PC-9 (cell line): Measurements from ENCODE around the gene ITGB6. TPM values are rescaled to one million over a fixed set of nuclear protein-coding genes. Genes with fewer than 3 reads are reported as not detected.

Source experiments
- BruUV-seq: library from RNA; stranded (reverse); fragments of 400-500 nt; replicated peaks from 2 replicates; lab custom pipeline; 2021; lab: Mats Ljungman, UMichigan
- CTCF ChIA-PET: fragments of 300-600 bp; sonication (Branson Sonifier 250); formaldehyde crosslinking; loops from one replicate; lab custom pipeline; 2022; ENCODE audit warnings: antibody characterized with exemption; lab: Charles Lee
- POLR2A ChIA-PET: fragments of 300-600 bp; sonication (Branson Sonifier 250); formaldehyde crosslinking; loops from one replicate; lab custom pipeline; 2022; ENCODE audit warnings: antibody characterized with exemption; ENCODE audit not compliant: unreplicated experiment; lab: Charles Lee
- DNase-seq, 2 experiments: peaks; one replicate each; pipeline versions ENCODE4 v3.0.0 to v3.0.0-alpha.2; 2015 to 2022; ENCODE audit warnings: mixed read lengths in 1 of 2
- H2AFZ ChIP-seq: fragments of 200-600 bp; sonication (generic); 2 replicates; pipeline ENCODE4 v1.8.1; 2017; ENCODE audit warnings: antibody characterized with exemption
- H3F3A ChIP-seq: fragments of 200-600 bp; sonication (generic); 2 replicates; pipeline ENCODE4 v1.8.1; 2017; ENCODE audit warnings: antibody characterized with exemption, mild to moderate bottlenecking, low read depth; ENCODE audit not compliant: insufficient read depth
- H3K27ac ChIP-seq: fragments of 200-600 bp; sonication (generic); 2 replicates; pipeline ENCODE4 v1.6.1; 2016; ENCODE audit warnings: mixed run types
- H3K27me3 ChIP-seq: fragments of 200-600 bp; sonication (generic); 2 replicates; pipeline ENCODE4 v1.6.1; 2016; ENCODE audit warnings: low read depth, mixed run types; ENCODE audit not compliant: insufficient read depth
- H3K36me3 ChIP-seq: fragments of 200-600 bp; sonication (generic); 2 replicates; pipeline ENCODE4 v1.6.1; 2016; ENCODE audit warnings: low read depth, mixed run types
- H3K4me1 ChIP-seq: fragments of 200-600 bp; sonication (generic); replicated peaks from 2 replicates; pipeline ENCODE4 v1.6.1; 2016; ENCODE audit warnings: mixed run types; ENCODE audit not compliant: insufficient read depth
- H3K4me2 ChIP-seq: fragments of 200-600 bp; sonication (generic); 2 replicates; pipeline ENCODE4 v1.6.1; 2017; ENCODE audit warnings: mixed run types
- H3K4me3 ChIP-seq: fragments of 200-600 bp; sonication (generic); 2 replicates; pipeline ENCODE4 v1.6.1; 2016; ENCODE audit warnings: mixed run types
- H3K79me2 ChIP-seq: fragments of 200-600 bp; sonication (generic); 2 replicates; pipeline ENCODE4 v1.6.1; 2017; ENCODE audit warnings: low read depth, mixed run types
- H3K9me2 ChIP-seq: fragments of 200-600 bp; sonication (generic); 2 replicates; pipeline ENCODE4 v1.8.1; 2017; ENCODE audit warnings: mild to moderate bottlenecking; ENCODE audit not compliant: insufficient read depth
- H3K9me3 ChIP-seq: fragments of 200-600 bp; sonication (generic); 2 replicates; pipeline ENCODE4 v1.8.1; 2016; ENCODE audit warnings: low read depth; ENCODE audit not compliant: insufficient read depth
- H4K20me1 ChIP-seq: fragments of 200-600 bp; sonication (generic); 2 replicates; pipeline ENCODE4 v1.8.1; 2017; ENCODE audit not compliant: insufficient read depth
- CTCF ChIP-seq: fragments of 200-600 bp; sonication (generic); conservative IDR thresholded peaks from 2 replicates; pipeline ENCODE4 v1.6.1; 2017; ENCODE audit warnings: mixed run types, antibody characterized with exemption, mild to moderate bottlenecking, moderate library complexity
- EZH2 ChIP-seq: fragments of 200-600 bp; sonication (generic); IDR thresholded peaks from 2 replicates; pipeline ENCODE4 v1.8.0; 2017; ENCODE audit warnings: antibody characterized with exemption, low read depth
- intact Hi-C: fragments of 100-400 bp; cut with micrococcal nuclease; formaldehyde crosslinking; loops from one replicate; pipeline ENCODE4 v1.10.0; 2022; ENCODE audit not compliant: unreplicated experiment
- total RNA-seq: library from RNA; stranded (reverse); gene quantifications from 2 replicates; pipeline ENCODE4 v1.2.3, GENCODE V29; 2021

ITGB6 gene
- total RNA-seq, 1 experiment from 2014 or later: 24.3 TPM

DNA sequence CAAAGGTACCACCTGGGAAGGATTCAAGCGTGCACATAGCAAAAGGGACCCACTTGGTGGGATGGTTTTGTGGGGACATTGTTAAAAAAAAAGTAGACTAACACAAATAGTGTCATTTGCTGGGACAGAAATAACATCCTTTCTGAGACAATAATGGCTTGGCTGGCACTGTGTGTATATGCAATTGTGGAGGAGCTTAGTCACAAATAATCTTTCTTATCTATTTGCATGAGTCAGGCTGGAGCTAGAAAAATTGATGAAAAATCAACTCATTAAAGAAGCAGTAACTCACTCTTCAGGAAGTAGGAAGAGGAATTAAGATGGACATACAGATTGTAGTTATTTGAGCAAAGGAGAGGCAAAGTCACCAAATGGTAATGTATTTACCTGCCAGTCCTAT, 29.5 kb upstream of the ITGB6 start:
- Histone ChIP-seq H2AFZ (no peak overlapping the region), H4K20me1 (no peaks in the 10 kb centered on the region), H3K4me2 (peak overlapping the region; percentile 70), H3K4me3 (0 out of 2 replicates have a peak overlapping the region, but pooled peaks have one; percentile 10), H3K27me3 (no peaks in the 10 kb centered on the region), H3K9me2 (no peaks in the 10 kb centered on the region), H3F3A (peaks cover 43% of the 10 kb centered on the region), H3K27ac (peak overlapping the region; percentile 100), H3K79me2 (0 out of 2 replicates have a peak, but pooled peaks cover 4% of the 10 kb centered on the region), H3K36me3 (no peaks in the 10 kb centered on the region), H3K4me1 (peaks cover 69% of the 10 kb centered on the region), H3K9me3 (no peaks in the 10 kb centered on the region; the same call in 1 of the 2 replicates)
- ChIA-PET CTCF (no interaction called here), POLR2A (interaction anchor here (0.7 kb wide), 1 partner anchor 12 kb away, joined by 10 read pairs; no protein-coding TSS in a partner anchor)
- TF ChIP-seq CTCF (no peak), EZH2 (no peak)
- intact Hi-C loops: loop anchor here (2.0 kb wide), 3 partner anchors 25 to 167 kb away; no protein-coding TSS in a partner anchor
- DNase-seq: peak in 1 of 2 experiments; percentile 92
- no TSS peak for BruUV-seq

- Histone ChIP-seq H3K4me3 (peak overlapping the region; percentile 10; the same call in 1 of the 2 replicates), H4K20me1 (no peaks in the 10 kb centered on the region), H3K4me1 (peaks cover 80% of the 10 kb centered on the region), H3K79me2 (0 out of 2 replicates have a peak, but pooled peaks cover 4% of the 10 kb centered on the region), H3K9me3 (no peaks in the 10 kb centered on the region; the same call in 1 of the 2 replicates), H2AFZ (no peak overlapping the region), H3K27me3 (no peaks in the 10 kb centered on the region), H3F3A (peaks cover 55% of the 10 kb centered on the region), H3K36me3 (no peaks in the 10 kb centered on the region), H3K27ac (peak overlapping the region; percentile 100), H3K4me2 (peak overlapping the region; percentile 70), H3K9me2 (no peaks in the 10 kb centered on the region)
- intact Hi-C loops: loop anchor here (2.0 kb wide), 3 partner anchors 24 to 168 kb away; no protein-coding TSS in a partner anchor
- no peak for TF ChIP-seq EZH2
- TF ChIP-seq CTCF: no peak
- TSS peak; percentile 30 for BruUV-seq
- peak in 1 of 2 experiments; percentile 89 for DNase-seq
- ChIA-PET POLR2A (interaction anchor here (0.5 to 0.9 kb wide), 4 partner anchors 20 to 502 kb away, joined by 3 to 9 read pairs (median 6); no protein-coding TSS in a partner anchor), CTCF (no interaction called here)
Observed at GRCh38 chr2:160228141-160228917, 28.3 kb upstream of the ITGB6 start.

DNA sequence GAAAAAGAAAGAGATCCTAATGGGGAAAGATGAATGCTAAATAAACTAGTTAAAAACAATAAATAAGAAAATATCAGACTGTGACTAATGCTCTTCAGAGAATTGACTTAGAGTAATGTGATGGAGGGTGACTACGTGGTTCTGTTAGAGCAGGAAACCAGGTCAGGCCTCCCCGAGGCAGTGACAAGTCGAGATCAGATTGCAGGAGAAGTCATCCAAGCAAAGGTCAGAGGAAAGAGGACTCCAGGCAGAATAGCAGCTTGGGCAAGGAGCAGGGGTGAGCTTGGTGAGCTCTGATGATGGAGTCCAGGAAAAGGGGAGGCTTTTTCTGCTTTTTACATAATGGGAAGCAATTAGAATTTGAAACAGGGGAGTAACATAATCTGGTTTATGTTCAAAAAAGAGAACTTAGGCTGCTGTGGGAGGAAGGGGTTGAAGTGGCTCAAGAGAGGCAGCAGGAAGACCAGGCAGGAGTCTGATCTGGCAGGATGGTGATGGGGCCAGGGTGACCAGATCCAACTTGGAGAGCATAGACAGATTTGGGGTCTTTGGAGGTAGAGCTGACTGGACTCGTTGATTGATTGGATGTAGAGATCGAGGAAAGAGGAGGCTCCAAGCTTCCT, 27.3 kb upstream of the ITGB6 start:
- Histone ChIP-seq H3K9me3 (no peaks in the 10 kb centered on the region; the same call in 1 of the 2 replicates), H3K9me2 (no peaks in the 10 kb centered on the region), H3K27ac (peak overlapping the region; percentile 100), H3K4me3 (no peak overlapping the region; the same call in 1 of the 2 replicates), H3K27me3 (no peaks in the 10 kb centered on the region), H4K20me1 (no peaks in the 10 kb centered on the region), H3K79me2 (0 out of 2 replicates have a peak, but pooled peaks cover 4% of the 10 kb centered on the region), H2AFZ (no peak overlapping the region), H3K36me3 (no peaks in the 10 kb centered on the region), H3K4me2 (peak overlapping the region; percentile 70), H3F3A (peaks cover 60% of the 10 kb centered on the region), H3K4me1 (peaks cover 89% of the 10 kb centered on the region)
- TF ChIP-seq CTCF (no peak), EZH2 (no peak)
- ChIA-PET POLR2A (interaction anchor here (0.6 to 1.0 kb wide), 4 partner anchors 22 to 43 kb away, joined by 3 to 8 read pairs (median 5); partner anchors contain the start of gene ITGB6), CTCF (no interaction called here)
- intact Hi-C loops: no loop called here
- no TSS peak for BruUV-seq
- DNase-seq: peak in 1 of 2 experiments; percentile 83
